ENCODE data around the gene MAP2K3. TPM values are rescaled to one million over a fixed set of nuclear protein-coding genes. Genes with fewer than 3 reads are reported as not detected.

Gene MAP2K3
- total RNA-seq = 57.8 and 58.0 TPM in 2 replicates

- intact Hi-C loops (cut with micrococcal nuclease) = loop anchor here (1.0 to 10.0 kb wide), 9 partner anchors 8 to 1310 kb away; partner anchors contain the start of genes AKAP10, DHRS7B, NATD1 and TMEM11
These were observed at the start of gene MAP2K3 for GRCh38 chr17:21284319-21285163. Gene MAP2K3, plus strand, starts transcription at chr17:21284711. Its CDS starts 210 bp downstream, at chr17:21284921.

- intact Hi-C loops (cut with micrococcal nuclease) = no loop called here
These were observed 48.6 kb upstream of the MAP2K3 start for GRCh38 chr17:21235921-21236320.

- intact Hi-C loops (cut with micrococcal nuclease) = no loop called here
These were observed 44.7 kb upstream of the MAP2K3 start for GRCh38 chr17:21239680-21240368.

DNA sequence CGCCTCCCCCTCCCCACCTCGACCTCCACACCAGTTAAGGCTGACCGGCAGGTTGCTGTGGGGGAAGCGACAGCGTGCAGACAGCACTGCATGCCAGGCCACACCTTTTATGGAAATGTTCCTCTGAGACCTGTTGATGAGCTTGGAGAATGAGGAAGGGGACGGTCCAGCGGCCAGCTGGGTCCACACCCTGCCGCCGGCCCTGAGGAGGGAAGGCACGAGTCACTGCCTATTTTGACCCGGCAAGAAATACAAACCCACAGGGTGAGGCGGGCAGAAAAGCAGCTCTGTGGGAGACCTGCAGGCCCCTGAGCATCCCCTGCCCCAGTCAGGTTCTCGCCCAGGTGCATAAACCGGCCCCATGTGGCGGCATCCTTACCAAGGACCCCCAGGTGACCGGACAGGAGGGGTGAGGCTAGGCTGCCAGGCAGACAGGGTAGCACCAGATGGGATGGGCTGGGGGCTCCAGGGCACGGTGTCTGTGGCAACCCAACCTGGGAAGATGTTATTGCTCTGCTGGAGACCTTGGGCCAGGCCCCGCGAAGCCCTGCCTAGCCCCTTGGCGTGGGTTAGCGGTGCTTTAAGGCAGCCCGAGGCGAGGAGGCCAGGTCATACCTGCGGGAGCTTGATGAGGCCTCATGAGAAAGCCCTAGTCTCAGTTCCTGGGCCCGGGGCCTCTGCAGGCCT lies 44.0 kb upstream of the MAP2K3 start:
- intact Hi-C loops (cut with micrococcal nuclease) = no loop called here

GRCh38 chr17:21241564-21241963 lies 42.9 kb upstream of the MAP2K3 start:
- intact Hi-C loops (cut with micrococcal nuclease) = no loop called here

DNA sequence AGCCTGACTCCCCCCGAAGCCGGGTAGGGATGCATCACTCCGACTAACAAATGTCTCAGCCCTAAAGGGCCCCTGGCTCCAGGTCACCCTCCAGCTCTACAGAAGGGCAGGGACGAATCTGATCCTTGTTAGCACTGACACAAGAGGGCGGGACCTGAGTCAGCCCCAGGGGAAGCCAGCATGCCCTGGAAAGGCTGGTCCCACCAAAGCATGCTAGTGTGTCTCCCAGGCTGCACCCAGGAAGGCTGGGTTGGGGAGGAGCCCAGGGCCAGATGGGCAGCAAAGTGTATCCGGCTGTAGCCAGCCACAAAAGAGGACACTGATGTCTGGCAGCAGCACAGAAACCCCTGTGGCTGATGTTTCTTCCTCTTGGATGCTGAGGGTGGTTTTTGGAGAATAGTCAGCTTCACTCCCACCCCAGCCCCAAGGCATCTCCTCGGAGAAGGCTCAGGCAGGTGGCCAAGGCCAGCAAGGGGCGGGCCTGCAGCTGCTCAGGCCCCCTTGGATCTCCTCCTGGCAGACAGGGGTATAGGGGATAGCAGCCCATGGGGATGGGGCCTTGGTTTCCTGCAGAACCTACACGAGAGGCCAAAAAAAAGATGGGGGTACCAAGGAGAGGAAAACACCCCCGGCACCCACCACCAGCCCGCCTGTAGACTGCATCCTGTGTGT lies 42.3 kb upstream of the MAP2K3 start:
- intact Hi-C loops (cut with micrococcal nuclease) = no loop called here

GRCh38 chr17:21242780-21243515 lies 41.6 kb upstream of the MAP2K3 start:
- intact Hi-C loops (cut with micrococcal nuclease) = no loop called here

- intact Hi-C loops (cut with micrococcal nuclease) = no loop called here
These were observed 40.8 kb upstream of the MAP2K3 start for GRCh38 chr17:21243516-21244303.

DNA sequence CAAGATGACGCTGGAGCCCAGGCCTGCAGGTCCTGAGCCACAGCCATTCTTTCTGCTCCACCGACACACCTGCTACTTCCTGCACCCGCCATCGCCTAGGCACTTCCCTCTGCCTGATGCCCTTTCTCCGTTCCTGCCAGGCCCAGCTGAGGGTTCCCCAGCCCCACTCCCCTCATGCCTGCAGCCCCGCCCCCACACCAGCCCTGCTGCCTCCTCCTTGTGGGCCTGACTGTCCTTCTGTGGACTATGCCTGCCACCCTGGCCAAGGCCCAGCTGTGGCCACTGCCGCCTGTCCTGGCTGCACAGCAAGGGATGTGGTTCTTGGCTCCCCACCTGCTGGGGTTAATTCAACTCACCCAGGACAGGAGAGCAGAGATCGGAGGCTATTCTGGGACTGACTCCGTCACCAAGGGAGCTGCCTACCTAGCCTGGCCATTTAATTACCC lies 38.8 kb upstream of the MAP2K3 start:
- intact Hi-C loops (cut with micrococcal nuclease) = no loop called here

GRCh38 chr17:21246698-21247097 lies 37.8 kb upstream of the MAP2K3 start:
- intact Hi-C loops (cut with micrococcal nuclease) = no loop called here

DNA sequence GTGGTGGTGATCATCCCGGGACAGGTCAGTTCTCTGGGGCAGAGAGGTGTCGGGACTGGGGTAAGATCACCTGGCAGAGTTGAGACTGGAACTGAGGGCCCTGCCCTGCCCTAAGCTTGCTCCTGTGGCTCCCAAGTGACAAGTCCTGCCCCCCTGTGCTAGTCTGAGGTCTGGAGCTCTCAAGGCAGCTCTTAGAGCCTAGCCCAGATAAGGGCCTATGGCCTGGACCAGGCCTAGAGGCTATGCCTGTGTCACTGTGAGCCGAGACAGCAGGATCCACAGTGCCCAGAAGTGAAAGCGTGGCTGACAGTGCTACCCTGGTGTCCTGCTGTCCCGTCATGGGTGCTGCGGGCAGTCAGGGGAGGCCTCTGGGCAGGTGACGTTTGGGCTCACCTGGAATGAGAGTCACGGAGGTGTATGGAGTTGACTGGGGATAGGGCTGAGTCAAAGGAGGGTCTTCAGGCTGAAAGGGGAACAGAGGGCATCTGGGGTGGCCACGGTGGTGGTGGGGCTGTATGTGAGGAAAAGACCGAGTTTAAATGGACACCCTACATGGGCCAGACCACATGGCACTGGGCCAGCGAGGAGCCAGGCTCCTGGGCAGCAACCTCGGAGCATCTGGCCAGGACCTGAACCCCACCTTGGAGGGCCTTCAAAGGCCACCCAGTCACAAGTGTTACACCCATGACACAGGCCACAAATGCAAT lies 36.8 kb upstream of the MAP2K3 start:
- intact Hi-C loops (cut with micrococcal nuclease) = no loop called here

DNA sequence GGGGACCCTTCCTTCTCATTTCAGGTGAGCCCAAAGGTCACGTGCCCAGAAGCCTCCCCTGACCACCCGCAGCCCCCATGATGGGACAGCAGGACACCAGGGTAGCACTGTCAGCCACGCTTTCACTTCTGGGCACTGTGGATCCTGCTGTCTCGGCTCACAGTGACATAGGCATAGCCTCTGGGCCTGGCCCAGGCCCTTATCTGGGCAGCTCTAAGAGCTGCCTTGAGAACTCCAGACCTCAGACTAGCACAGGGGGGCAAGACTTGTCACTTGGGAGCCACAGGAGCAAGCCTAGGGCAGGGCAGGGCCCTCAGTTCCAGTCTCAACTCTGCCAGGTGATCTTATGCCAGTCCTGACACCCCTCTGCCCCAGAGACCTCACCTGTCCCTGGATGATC lies 36.0 kb upstream of the MAP2K3 start:
- intact Hi-C loops (cut with micrococcal nuclease) = no loop called here

DNA sequence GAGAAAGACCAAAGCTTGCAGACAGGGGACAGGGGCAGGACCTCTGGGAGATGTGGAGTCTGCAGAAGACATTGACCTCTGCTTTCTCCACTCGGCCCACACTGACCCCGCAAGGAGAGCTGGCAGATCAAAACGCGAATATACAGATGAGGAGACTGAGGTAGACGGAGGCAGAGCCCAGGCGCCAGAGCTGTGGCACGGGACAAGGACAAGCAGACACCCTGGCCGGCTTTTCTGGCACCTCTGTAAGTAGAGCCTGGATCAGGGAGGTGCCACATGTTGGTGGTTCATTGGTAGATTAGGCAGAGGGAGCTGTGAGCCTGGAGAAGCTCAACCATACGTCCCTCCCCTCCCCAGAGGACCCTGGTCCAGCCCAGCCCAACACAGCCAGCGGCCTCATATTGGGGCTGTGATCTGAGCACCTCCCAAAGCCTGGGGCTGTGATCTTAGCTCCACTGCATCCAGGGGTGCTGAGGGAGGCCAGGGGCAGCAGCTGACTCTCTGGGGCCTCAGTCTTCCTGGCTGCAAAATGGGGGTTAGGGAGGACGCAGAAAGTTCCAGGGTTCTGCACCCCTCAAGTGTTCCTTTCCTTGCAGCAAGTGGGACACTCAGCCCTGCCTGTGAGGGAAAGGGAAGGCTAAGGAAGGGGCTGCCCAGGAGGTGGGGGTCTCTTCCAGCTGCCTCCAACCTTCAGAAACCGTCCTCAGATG lies 35.3 kb upstream of the MAP2K3 start:
- intact Hi-C loops (cut with micrococcal nuclease) = no loop called here

DNA sequence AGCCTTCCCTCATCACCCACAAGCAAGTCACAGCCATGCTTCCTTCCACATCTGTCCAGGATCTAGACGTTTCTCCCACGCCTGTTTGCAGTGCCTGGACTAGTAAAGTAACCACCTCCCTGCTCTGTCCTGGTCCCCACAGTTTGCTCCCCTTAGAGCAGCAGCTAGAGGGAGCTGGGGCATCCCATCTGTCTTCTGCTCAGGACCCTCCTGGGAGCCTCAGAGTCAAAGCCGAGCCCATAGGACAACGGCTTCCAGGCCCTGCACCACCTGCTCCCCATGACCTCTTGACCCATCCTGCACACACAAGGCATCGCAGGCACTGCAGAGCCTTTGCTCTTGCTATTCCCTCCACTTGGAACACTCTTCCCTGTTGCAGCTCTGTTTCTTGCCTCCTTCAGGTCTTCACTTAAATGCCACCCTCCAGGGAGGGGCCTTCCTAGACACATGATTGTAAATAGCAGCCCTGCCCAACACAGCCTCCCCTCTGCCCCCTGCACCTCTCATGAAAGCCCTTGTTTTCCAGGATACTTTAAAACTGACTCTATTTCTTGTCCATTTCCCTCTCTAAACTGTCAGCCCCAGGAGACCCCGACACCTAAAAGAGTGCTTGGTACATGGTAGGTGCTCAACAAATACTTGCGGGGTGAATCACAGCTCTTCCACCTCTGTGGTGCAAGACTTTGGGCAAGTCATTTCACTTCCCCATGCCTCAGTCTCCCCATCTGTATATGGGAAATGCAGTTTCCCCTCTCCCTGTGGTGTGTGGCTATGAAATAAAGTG lies 34.4 kb upstream of the MAP2K3 start:
- intact Hi-C loops (cut with micrococcal nuclease) = no loop called here

- intact Hi-C loops (cut with micrococcal nuclease) = no loop called here
These were observed 33.7 kb upstream of the MAP2K3 start for GRCh38 chr17:21250854-21251253.

DNA sequence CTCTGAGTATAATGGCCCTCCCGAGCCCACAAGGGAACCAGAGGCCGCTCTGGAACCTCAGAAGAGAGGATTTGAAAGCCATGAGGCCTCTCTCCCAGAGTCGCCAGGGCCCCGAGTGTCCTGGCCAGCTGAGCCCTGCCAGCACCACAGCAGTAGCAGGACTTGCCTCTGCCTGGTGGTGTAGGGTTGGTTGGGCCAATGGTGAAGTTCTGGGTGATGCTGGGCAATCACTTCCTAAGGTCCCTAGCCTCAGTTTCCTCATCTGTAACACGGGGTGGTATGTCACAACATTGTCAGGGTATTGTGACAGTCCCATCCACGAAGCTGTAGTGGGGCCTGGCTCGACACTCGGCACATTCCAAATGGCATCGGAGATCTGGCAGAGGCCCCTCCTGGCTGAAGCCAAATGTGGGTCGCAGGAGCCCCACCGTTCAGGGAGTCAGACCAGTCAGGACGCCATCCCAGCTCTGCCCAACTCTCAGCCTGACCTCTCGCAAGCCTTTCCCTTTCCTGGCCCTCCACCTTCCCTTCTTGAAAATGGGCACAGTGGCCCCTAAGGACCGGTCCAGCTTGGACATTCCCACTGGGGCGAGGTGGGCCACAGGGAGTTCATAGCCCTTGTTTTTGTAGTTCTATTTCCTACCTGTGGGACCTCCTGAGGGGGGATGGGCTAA lies 33.0 kb upstream of the MAP2K3 start:
- intact Hi-C loops (cut with micrococcal nuclease) = loop anchor here (2.0 kb wide), 1 partner anchor 23 kb away; no protein-coding TSS in a partner anchor

DNA sequence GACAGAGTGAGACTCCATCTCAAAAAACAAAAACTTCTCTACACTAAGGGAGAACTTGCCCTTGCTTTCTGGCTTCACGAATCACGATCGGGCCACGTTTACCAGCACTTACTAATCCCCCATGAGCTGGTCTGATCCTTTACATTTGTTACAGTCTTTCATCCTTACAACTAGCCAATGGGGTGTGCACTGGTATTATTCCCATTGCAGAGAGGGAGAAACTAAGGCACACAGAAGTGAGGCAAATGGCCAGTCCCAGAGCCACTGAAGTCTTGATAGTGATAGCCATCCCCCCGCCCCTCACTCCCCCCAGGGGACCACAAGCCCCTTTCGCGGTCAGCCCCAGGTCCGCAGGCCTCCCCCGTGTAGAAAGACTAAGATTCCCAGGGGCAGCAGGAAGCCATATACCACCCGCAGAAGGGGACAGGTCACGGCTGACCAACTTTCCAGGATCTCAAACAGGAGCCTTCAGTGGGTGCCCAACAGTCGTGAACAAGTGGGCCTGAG lies 32.2 kb upstream of the MAP2K3 start:
- intact Hi-C loops (cut with micrococcal nuclease) = loop anchor here (2.0 kb wide), 1 partner anchor 22 kb away; no protein-coding TSS in a partner anchor
